ENCODE data around the gene TGFBR2. TPM values are rescaled to one million over a fixed set of nuclear protein-coding genes. Genes with fewer than 3 reads are reported as not detected.

TGFBR2 gene
- total RNA-seq, 2 experiments from 2014 or later: 74.4 to 77.8 TPM

DNA sequence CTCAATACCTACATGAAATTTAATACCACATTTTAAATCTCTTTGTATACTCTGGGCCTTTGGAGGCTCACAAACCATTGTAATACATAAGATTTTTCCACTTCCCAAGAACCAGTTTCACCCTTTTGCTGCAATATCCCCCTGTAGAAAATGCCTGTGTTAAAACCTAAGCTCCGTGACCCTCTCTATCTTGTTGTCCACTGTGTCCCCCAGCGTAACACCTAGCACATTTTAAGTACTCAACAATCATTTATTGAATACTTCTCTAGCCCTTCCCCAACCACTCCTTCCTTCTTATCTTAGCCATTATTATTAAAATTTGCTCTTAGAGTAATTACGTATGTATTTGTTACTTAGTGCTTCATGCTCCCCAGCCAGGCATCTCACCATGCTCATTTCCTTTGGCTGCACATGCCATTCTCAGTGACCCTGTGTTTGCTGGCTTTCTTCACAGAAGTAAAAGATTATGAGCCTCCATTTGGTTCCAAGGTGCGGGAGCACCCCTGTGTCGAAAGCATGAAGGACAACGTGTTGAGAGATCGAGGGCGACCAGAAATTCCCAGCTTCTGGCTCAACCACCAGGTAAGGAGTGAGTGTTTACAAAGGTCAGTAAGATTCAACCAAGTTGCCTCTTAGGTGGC lies 81.6 kb downstream of the TGFBR2 start:
- no peak for DNase-seq
- Mint-ChIP-seq H3K36me3 (ENCODE audit: low read depth) (peaks cover 87% of the 10 kb centered on the region), H3K4me1 (peaks cover 87% of the 10 kb centered on the region), H3K9me3 (no peaks in the 10 kb centered on the region), H3K27me3 (no peaks in the 10 kb centered on the region), H3K4me3 (no peak overlapping the region), H3K27ac (peak overlapping the region; percentile 44)
- ChIA-PET POLR2A (no interaction called here), CTCF (interaction anchor here (0.5 to 1.7 kb wide), 5 partner anchors 9 to 489 kb away, joined by 3 to 4 read pairs (median 4); no protein-coding TSS in a partner anchor)

DNA sequence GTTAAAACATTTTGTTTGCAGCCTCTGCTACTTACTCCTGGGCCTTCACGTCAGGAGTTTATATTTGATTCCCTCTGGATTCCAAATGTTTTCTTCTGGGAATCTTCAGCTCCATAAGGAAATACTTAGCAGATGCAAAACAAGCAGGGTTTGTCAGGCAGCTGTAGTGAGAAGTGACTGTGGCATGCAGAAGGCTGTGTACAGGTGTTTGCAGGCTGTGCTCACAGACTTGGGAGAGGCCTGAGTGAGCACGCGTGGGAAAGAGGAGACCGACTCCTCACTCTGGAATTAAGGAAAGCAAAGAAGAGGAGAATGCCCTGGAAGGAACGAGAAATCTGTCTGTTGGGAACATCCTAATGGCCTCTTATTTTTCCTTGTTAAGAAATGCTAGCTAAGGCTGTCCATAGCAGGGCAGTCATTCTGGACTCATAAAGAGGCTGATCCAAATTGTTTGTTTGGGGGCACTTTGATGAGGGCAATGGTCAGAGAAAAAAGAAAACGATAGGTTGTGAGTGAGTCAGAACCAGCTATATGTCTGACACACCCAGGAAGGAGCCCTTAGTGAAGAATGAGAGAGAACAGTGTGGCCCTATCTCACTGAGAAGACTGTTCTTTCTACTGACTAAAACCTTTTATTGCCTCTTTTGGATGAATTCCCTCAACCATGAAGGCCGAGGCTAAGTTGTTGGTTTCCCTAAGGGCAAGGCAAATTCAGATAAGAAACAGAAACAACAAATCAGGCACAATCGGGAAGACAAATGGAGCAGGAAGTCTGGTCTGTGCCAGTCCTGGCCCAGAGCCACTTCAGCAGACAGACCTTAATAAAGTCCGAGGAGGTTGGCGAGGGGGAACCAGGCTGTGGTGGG lies 82.6 kb downstream of the TGFBR2 start:
- ChIA-PET POLR2A (no interaction called here), CTCF (interaction anchor here (0.7 to 1.7 kb wide), 3 partner anchors 10 to 490 kb away, joined by 3 to 4 read pairs (median 4); no protein-coding TSS in a partner anchor)
- H3K4me1 Mint-ChIP-seq: peaks cover 85% of the 10 kb centered on the region
- H3K27ac Mint-ChIP-seq: peak overlapping the region; percentile 73
- H3K36me3 Mint-ChIP-seq (ENCODE audit: low read depth): peaks cover 88% of the 10 kb centered on the region
- H3K9me3 Mint-ChIP-seq: no peaks in the 10 kb centered on the region
- H3K4me3 Mint-ChIP-seq: no peak overlapping the region
- DNase-seq: peak; percentile 17
- H3K27me3 Mint-ChIP-seq: no peaks in the 10 kb centered on the region

GRCh38 chr3:30690199-30690598 lies 83.8 kb downstream of the TGFBR2 start:
- POLR2A ChIA-PET: no interaction called here
- Mint-ChIP-seq H3K36me3 (ENCODE audit: low read depth) (peaks cover 87% of the 10 kb centered on the region), H3K27ac (peak overlapping the region; percentile 69), H3K4me3 (no peak overlapping the region), H3K27me3 (no peaks in the 10 kb centered on the region), H3K9me3 (no peaks in the 10 kb centered on the region), H3K4me1 (peaks cover 80% of the 10 kb centered on the region)
- no peak for DNase-seq
- CTCF ChIA-PET: interaction anchor here (0.5 kb wide), 1 partner anchor 826 kb away, joined by 3 read pairs; no protein-coding TSS in a partner anchor

GRCh38 chr3:30691249-30691880 lies 85.0 kb downstream of the TGFBR2 start:
- Mint-ChIP-seq H3K27ac (peak overlapping the region; percentile 28), H3K4me3 (no peak overlapping the region), H3K36me3 (ENCODE audit: low read depth) (peaks cover 89% of the 10 kb centered on the region), H3K27me3 (no peaks in the 10 kb centered on the region), H3K4me1 (peaks cover 74% of the 10 kb centered on the region), H3K9me3 (no peaks in the 10 kb centered on the region)
- CTCF ChIA-PET: interaction anchor here (0.9 to 1.4 kb wide), 3 partner anchors 13 to 494 kb away, joined by 3 to 4 read pairs (median 3); no protein-coding TSS in a partner anchor
- DNase-seq: no peak
- POLR2A ChIA-PET: no interaction called here

GRCh38 chr3:30691944-30692343 lies 85.5 kb downstream of the TGFBR2 start:
- ChIA-PET CTCF (interaction anchor here (0.9 to 2.1 kb wide), 4 partner anchors 14 to 494 kb away, joined by 3 to 7 read pairs (median 4); partner anchors contain the start of gene TGFBR2), POLR2A (no interaction called here)
- DNase-seq: no peak
- Mint-ChIP-seq H3K27ac (no peak overlapping the region), H3K9me3 (no peaks in the 10 kb centered on the region), H3K4me3 (no peak overlapping the region), H3K27me3 (no peaks in the 10 kb centered on the region), H3K4me1 (peaks cover 68% of the 10 kb centered on the region), H3K36me3 (ENCODE audit: low read depth) (peaks cover 90% of the 10 kb centered on the region)

- Mint-ChIP-seq H3K4me1 (peaks cover 61% of the 10 kb centered on the region), H3K4me3 (no peak overlapping the region), H3K36me3 (ENCODE audit: low read depth) (peaks cover 90% of the 10 kb centered on the region), H3K27me3 (no peaks in the 10 kb centered on the region), H3K27ac (peak overlapping the region; percentile 10), H3K9me3 (no peaks in the 10 kb centered on the region)
- DNase-seq: no peak
- ChIA-PET CTCF (interaction anchor here (0.9 to 2.2 kb wide), 12 partner anchors 11 to 605 kb away, joined by 3 to 11 read pairs (median 6); partner anchors contain the start of gene TGFBR2), POLR2A (interaction anchor here (0.7 kb wide), 1 partner anchor 345 kb away, joined by 4 read pairs; no protein-coding TSS in a partner anchor)
These were observed 86.2 kb downstream of the TGFBR2 start for GRCh38 chr3:30692498-30693130.

GRCh38 chr3:30693470-30694120 lies 87.2 kb downstream of the TGFBR2 start:
- no peaks in the 10 kb centered on the region for H3K27me3 Mint-ChIP-seq
- H3K27ac Mint-ChIP-seq: peak overlapping the region; percentile 70
- H3K4me1 Mint-ChIP-seq: peaks cover 54% of the 10 kb centered on the region
- H3K9me3 Mint-ChIP-seq: no peaks in the 10 kb centered on the region
- H3K36me3 Mint-ChIP-seq (ENCODE audit: low read depth): peaks cover 90% of the 10 kb centered on the region
- no peak overlapping the region for H3K4me3 Mint-ChIP-seq
- POLR2A ChIA-PET: no interaction called here
- DNase-seq: peak; percentile 68
- CTCF ChIA-PET: interaction anchor here (0.7 to 2.2 kb wide), 20 partner anchors 9 to 604 kb away, joined by 3 to 11 read pairs (median 4); partner anchors contain the start of gene TGFBR2

- Mint-ChIP-seq H3K4me1 (peaks cover 48% of the 10 kb centered on the region), H3K4me3 (no peak overlapping the region), H3K36me3 (ENCODE audit: low read depth) (peaks cover 90% of the 10 kb centered on the region), H3K27ac (peak overlapping the region; percentile 36), H3K27me3 (no peaks in the 10 kb centered on the region), H3K9me3 (no peaks in the 10 kb centered on the region)
- ChIA-PET POLR2A (interaction anchor here (0.7 kb wide), 1 partner anchor 63 kb away, joined by 7 read pairs; no protein-coding TSS in a partner anchor), CTCF (interaction anchor here (0.6 to 2.2 kb wide), 18 partner anchors 9 to 603 kb away, joined by 3 to 11 read pairs (median 4); partner anchors contain the start of gene TGFBR2)
- DNase-seq: no peak
These were observed 87.7 kb downstream of the TGFBR2 start for GRCh38 chr3:30694148-30694547.

DNA sequence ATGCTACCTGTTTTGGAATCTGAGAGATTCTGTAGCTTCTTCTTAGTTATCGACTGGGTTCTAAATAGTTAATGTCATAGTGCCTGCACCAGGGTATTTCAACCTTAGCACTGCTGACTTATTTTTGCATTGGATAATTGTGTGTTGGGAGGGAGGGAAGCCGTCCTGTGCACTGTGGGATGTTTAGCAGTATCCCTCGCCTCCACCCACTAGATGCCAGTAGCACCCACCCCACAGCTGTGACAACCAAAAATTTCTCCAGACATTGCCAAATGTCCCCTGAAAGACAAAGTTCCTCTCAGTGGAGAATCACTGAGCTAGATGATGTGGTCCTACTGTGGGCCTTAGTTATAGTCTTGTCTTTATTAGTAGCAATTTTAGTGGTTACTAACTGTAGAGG lies 88.3 kb downstream of the TGFBR2 start:
- H3K4me1 Mint-ChIP-seq: peaks cover 43% of the 10 kb centered on the region
- ChIA-PET CTCF (interaction anchor here (0.6 to 2.2 kb wide), 8 partner anchors 12 to 429 kb away, joined by 3 to 11 read pairs (median 4); no protein-coding TSS in a partner anchor), POLR2A (interaction anchor here (0.7 kb wide), 1 partner anchor 64 kb away, joined by 7 read pairs; no protein-coding TSS in a partner anchor)
- DNase-seq: no peak
- H3K27me3 Mint-ChIP-seq: no peaks in the 10 kb centered on the region
- H3K36me3 Mint-ChIP-seq (ENCODE audit: low read depth): peaks cover 87% of the 10 kb centered on the region
- H3K4me3 Mint-ChIP-seq: no peak overlapping the region
- H3K27ac Mint-ChIP-seq: peak overlapping the region; percentile 36
- H3K9me3 Mint-ChIP-seq: no peaks in the 10 kb centered on the region

DNA sequence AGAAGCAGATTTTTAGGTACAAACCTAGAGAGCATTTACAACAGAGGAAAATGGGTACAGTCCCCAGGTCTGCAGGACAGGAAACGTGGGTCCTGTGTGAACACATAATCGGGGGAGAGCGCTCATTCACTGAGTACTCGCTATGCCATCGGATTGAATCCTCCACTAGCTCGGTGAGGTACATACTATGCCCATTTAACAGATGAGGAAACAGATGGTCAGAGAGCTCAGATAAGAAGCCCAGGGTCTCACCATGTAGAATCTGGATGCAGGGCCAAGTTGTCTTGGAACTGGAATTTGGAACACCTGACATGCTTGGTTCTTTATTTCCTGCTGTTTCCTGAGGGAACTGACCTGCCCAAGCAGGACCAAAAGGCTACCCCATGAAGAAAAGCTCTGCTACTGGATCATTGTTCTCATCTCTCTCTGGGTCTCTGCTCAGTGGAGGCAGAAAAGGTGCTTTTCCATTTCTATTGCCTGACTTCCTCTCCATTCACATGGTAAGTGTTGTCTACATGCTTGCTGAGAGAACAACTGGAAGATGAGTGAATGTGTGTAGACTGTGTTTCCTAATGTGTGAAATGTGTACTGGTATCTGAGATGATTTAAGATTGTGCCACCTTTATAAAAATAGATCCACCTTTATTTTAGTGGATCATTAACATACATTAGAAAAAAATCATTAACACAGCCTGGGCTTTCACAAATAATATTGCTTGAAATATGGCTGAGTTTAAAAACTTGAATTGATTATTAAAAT lies 89.1 kb downstream of the TGFBR2 start:
- H3K36me3 Mint-ChIP-seq (ENCODE audit: low read depth): peaks cover 84% of the 10 kb centered on the region
- no peak overlapping the region for H3K27ac Mint-ChIP-seq

DNA sequence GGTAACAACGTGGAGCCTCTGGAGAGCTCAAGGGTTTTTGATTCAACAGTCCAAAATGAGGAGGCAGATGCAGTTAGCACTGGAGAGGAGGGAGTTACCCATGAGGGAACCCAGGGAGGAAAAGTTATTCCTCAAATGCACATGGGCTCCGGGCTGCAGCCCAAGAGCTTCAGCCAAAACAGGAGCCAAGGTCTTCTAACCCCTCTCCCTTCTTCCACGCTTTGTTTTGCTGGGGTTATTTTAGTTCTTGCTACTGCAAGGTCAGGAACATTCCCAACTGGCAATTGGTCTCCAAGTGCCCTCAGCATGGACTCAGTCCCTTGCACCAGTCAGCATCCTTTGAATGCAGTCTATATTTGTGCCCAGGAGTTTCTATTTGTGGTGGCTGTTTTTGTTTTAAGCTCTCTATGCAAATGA lies 90.0 kb downstream of the TGFBR2 start:
- H3K36me3 Mint-ChIP-seq (ENCODE audit: low read depth): peaks cover 82% of the 10 kb centered on the region
- no peak overlapping the region for H3K4me3 Mint-ChIP-seq
- H3K27me3 Mint-ChIP-seq: no peaks in the 10 kb centered on the region
- peaks cover 30% of the 10 kb centered on the region for H3K4me1 Mint-ChIP-seq
- H3K27ac Mint-ChIP-seq: no peak overlapping the region
- CTCF ChIA-PET: interaction anchor here (1.1 to 1.3 kb wide), 3 partner anchors 11 to 35 kb away, joined by 3 to 5 read pairs (median 3); no protein-coding TSS in a partner anchor
- no peak for DNase-seq
- no peaks in the 10 kb centered on the region for H3K9me3 Mint-ChIP-seq
- POLR2A ChIA-PET: no interaction called here

More for the DNA sequence above, 89.1 kb downstream of the TGFBR2 start:
- no peaks in the 10 kb centered on the region for H3K9me3 Mint-ChIP-seq
- ChIA-PET CTCF (interaction anchor here (0.6 to 1.3 kb wide), 5 partner anchors 10 to 431 kb away, joined by 3 to 5 read pairs (median 3); no protein-coding TSS in a partner anchor), POLR2A (no interaction called here)
- H3K4me3 Mint-ChIP-seq: no peak overlapping the region
- H3K4me1 Mint-ChIP-seq: peaks cover 36% of the 10 kb centered on the region
- no peaks in the 10 kb centered on the region for H3K27me3 Mint-ChIP-seq
- DNase-seq: no peak
